IPS DF 4.7 (cell line): ENCODE data around the gene TMEM44.
"Not testable (repeated sequence)": the region's sequence is repeated elsewhere in the genome, so short reads cannot be mapped to it uniquely, and the experiment has no call there.

Experiments
- DNase-seq: peaks from one replicate; pipeline ENCODE4 v3.0.0-alpha.2; 2013; ENCODE audit warnings: low spot score; ENCODE audit errors: extremely low read depth

The TMEM44 gene

DNA sequence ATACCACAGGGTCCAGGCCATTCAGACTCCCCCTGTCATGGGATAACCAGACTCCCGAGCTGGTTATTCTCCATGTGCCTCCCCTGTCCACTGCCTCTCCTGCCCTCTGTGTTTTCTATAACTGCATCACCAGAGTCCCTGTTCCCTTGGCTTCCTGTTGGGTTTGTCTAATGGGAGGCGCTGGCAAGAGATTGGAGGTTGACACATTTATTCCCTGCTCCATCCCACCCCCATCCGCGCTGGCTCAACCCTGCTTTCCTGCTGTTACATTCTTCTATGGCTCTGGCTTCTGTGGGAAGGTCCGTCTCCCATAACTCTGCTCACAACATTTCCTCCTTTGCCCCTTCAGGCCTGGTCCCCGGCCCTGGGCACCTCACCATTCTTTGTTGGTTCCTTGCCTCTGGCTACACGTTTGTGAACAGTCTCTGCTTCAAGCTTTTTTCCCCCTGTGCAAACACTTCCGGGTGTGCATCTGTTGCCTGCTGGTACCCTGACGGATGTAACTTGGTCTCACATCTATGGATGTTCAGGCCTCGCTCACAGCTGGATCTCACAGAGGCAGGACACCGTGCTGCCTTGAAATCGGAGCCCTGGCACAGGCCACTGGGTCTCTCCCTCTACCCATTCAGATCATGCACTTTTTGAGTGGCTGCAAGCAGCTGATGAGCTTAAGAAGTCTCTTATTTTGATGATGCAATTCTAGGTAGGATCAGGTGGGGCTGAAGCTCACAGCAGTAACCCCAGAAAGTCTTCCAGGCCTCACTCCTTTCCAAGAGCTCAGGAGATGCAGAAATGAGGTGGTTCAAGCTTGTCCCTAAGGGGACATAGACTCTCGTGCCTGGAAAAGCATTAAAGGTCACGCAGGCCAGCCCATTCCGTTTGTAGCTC, 77.8 kb downstream of the TMEM44 start:
- DNase-seq, result no peak

- DNase-seq, result no peak
Observed at GRCh38 chr3:194554473-194555123, 78.6 kb downstream of the TMEM44 start.

- no peak for DNase-seq
Observed at GRCh38 chr3:194552327-194552949, 80.8 kb downstream of the TMEM44 start.

GRCh38 chr3:194549853-194550252, 83.4 kb downstream of the TMEM44 start:
- DNase-seq, result no peak

- DNase-seq, result no peak
Observed at GRCh38 chr3:194548346-194549321, 84.6 kb downstream of the TMEM44 start.

GRCh38 chr3:194547042-194547441, 86.2 kb downstream of the TMEM44 start:
- no peak for DNase-seq

GRCh38 chr3:194545538-194545937, 87.7 kb downstream of the TMEM44 start:
- DNase-seq, result not testable (repeated sequence)

DNA sequence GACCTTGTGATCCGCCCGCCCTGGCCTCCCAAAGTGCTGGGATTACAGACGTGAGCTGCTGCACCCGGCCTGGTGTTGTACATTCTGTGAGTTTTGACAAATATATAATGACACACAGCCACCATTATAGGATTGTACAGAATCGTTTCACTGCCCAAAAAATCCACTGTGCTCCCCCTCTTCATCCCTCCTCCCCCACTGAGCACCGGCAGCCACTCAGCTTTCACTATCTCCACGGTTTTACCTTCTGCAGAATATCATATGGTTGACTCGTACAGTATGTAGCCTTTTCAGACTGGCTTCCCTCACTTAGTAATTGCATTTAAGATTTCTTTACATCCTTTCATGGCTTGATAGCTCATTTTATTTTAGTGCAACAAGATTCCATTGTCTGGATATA, 89.7 kb downstream of the TMEM44 start:
- no peak for DNase-seq

DNA sequence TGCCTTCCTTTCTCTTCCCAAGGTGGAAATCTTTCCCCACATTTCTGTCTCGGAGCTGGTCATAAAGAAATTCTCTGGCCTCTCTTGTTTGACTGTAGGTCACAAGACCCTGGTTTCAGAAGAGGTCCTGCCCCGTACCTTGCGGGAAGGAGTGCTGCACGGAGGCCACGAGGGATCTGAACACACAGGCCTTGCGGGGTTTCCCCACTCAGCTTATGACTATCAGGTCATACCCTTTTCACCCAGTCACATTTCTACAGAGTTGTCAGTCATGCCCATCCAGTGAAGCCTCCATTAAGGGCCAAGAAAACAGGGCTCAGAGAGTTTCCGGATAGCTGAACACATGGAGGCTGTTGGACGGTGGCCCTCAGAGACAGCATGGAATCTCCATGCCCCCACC, 91.7 kb downstream of the TMEM44 start:
- DNase-seq, result no peak

DNA sequence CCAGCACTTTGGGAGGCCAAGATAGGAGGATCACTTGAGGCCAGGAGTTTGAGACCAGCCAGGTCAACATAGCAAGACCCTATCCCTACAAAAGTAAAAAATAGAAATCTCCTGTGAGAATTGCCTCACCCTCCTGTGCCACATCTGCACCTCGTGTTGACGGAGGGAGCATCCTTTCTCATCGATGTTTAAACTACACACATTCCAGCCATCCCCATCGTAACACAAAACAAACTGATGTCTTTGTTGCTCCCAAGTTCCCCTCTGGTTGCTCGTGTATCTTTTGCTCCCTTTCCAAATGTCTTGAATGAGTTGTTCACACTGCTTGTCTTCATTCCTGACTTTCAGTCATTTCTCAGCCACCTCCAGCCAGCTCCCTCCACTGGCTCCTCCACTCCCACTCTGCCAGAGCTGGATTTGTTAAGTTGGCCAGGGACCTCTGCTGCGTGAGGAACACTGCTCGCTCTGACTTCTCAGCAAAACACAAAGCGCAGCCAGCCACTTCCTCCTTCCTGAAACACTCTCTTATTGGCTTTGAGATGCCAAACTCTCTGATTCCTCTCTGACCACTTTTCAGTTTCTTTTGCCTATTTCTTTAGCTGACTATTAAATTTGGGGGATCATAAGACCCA, 92.8 kb downstream of the TMEM44 start:
- no peak for DNase-seq

GRCh38 chr3:194539498-194539897, 93.7 kb downstream of the TMEM44 start:
- DNase-seq, result no peak

- DNase-seq, result no peak
Observed at GRCh38 chr3:194537732-194538247, 95.4 kb downstream of the TMEM44 start.
